ELR (cell line): ENCODE measurements around the gene AXIN1.
"Not testable (repeated sequence)": the region's sequence is repeated elsewhere in the genome, so short reads cannot be mapped to it uniquely, and the experiment has no call there.

Source experiments
- DNase-seq: peaks from one replicate; pipeline ENCODE4 v3.0.0-alpha.2; 2015; ENCODE audit warnings: low read depth

AXIN1 gene

GRCh38 chr16:381012-381788 lies 28.7 kb upstream of the AXIN1 start:
- peak; percentile 36 for DNase-seq

GRCh38 chr16:380762-381011 lies 28.2 kb upstream of the AXIN1 start:
- DNase-seq, result no peak

GRCh38 chr16:379961-380761 lies 27.6 kb upstream of the AXIN1 start:
- DNase-seq, result no peak

GRCh38 chr16:379183-379960 lies 26.8 kb upstream of the AXIN1 start:
- no peak for DNase-seq

GRCh38 chr16:378821-379182 lies 26.3 kb upstream of the AXIN1 start:
- no peak for DNase-seq

- not testable (repeated sequence) for DNase-seq
These were observed 25.7 kb upstream of the AXIN1 start for GRCh38 chr16:378113-378820.

- no peak for DNase-seq
These were observed 25.0 kb upstream of the AXIN1 start for GRCh38 chr16:377419-377951.

- DNase-seq, result no peak
These were observed 24.4 kb upstream of the AXIN1 start for GRCh38 chr16:376817-377418.

GRCh38 chr16:375927-376816 lies 23.6 kb upstream of the AXIN1 start:
- DNase-seq, result no peak

- DNase-seq, result no peak
These were observed 22.7 kb upstream of the AXIN1 start for GRCh38 chr16:375212-375611.

- DNase-seq, result no peak
These were observed 22.0 kb upstream of the AXIN1 start for GRCh38 chr16:374616-374926.

- no peak for DNase-seq
These were observed 21.5 kb upstream of the AXIN1 start for GRCh38 chr16:373848-374615.

GRCh38 chr16:373020-373598 lies 20.6 kb upstream of the AXIN1 start:
- no peak for DNase-seq

GRCh38 chr16:372302-372983 lies 19.9 kb upstream of the AXIN1 start:
- no peak for DNase-seq

GRCh38 chr16:371515-372301 lies 19.2 kb upstream of the AXIN1 start:
- DNase-seq, result no peak

GRCh38 chr16:370979-371514 lies 18.5 kb upstream of the AXIN1 start:
- no peak for DNase-seq

- peak; percentile 94 for DNase-seq
These were observed 17.9 kb upstream of the AXIN1 start, which contains the start of gene MRPL28 for GRCh38 chr16:370443-370842. Gene MRPL28, minus strand, starts transcription at chr16:370538. Its CDS starts 320 bp downstream, at chr16:370218.
